K562 (cell line): ENCODE results near the gene TMEM116. TPM values are rescaled to one million over a fixed set of nuclear protein-coding genes. Genes with fewer than 3 reads are reported as not detected.

Source experiments
- ATAC-seq: fragments of 200-7000 bp; cut with Tn5 transposase; 3 replicates; pipeline ENCODE4 v1.9.1; 2020; ENCODE audit warnings: moderate library complexity
- BruUV-seq: library from RNA; stranded (reverse); fragments of 400-500 nt; replicated peaks from 2 replicates; lab custom pipeline; 2021; lab: Mats Ljungman, UMichigan
- CTCF ChIA-PET: fragments of 300-600 bp; formaldehyde crosslinking; extraction: SDS; loops from one replicate; lab custom pipeline; 2021; ENCODE audit warnings: low intra/inter-chr PET ratio; lab: Yijun Ruan, JAX
- POLR2A ChIA-PET: fragments of 300-600, 350-650 bp; sonication (Branson Sonifier 250); formaldehyde crosslinking; extraction: SDS; loops from one replicate; lab custom pipeline; 2021; ENCODE audit warnings: antibody characterized with exemption, inconsistent platforms; lab: Yijun Ruan, JAX
- DNase-seq, 4 experiments: peaks; one replicate each; pipeline versions ENCODE4 v3.0.0 to v3.0.0-alpha.2; 2011 to 2018; ENCODE audit warnings: low spot score in 3 of 4, mixed read lengths in 3 of 4; ENCODE audit errors: extremely low read depth in 1 of 4
- FAIRE-seq: peaks from 2 replicates; lab custom pipeline; 2011; peaks lifted over from hg19 to GRCh38; lab: Jason Lieb, UNC
- H2AFZ ChIP-seq: 2 replicates; pipeline ENCODE4 v1.6.0; 2011; ENCODE audit warnings: low read depth, low read length, control low read depth, inconsistent platforms
- H3K27ac ChIP-seq: fragments of 200-600 bp; 3 replicates; pipeline ENCODE4 v1.8.0; 2011; ENCODE audit warnings: low read depth, mild to moderate bottlenecking, control low read depth, inconsistent platforms, low read length, moderate library complexity, mixed read lengths; ENCODE audit errors: extremely low read depth
- H3K27me3 ChIP-seq, 2 experiments: fragments of 300-600 bp in 1 of 2; 2 replicates in 1 of 2; 3 replicates in 1 of 2; pipeline versions ENCODE4 v1.6.0 to v1.8.0; 2011; ENCODE audit warnings: inconsistent platforms in 2 of 2, low read length in 2 of 2, mild to moderate bottlenecking in 1 of 2, mixed read lengths in 1 of 2, moderate library complexity in 1 of 2; ENCODE audit not compliant: control insufficient read depth in 2 of 2, insufficient read depth in 2 of 2
- H3K36me3 ChIP-seq: fragments of 300-600 bp; 3 replicates; pipeline ENCODE4 v1.8.0; 2011; ENCODE audit warnings: mild to moderate bottlenecking, low read length, inconsistent platforms; ENCODE audit not compliant: control insufficient read depth, insufficient read depth
- H3K4me1 ChIP-seq, 2 experiments: fragments of 200-600 bp in 1 of 2; replicated peaks in 1 of 2; 2 replicates in 1 of 2; 3 replicates in 1 of 2; pipeline versions ENCODE4 v1.5.1 to v1.8.0; 2011; ENCODE audit warnings: inconsistent platforms in 2 of 2, low read length in 2 of 2, mild to moderate bottlenecking in 1 of 2, mixed read lengths in 1 of 2, moderate library complexity in 1 of 2; ENCODE audit not compliant: control insufficient read depth in 2 of 2, insufficient read depth in 2 of 2
- H3K4me2 ChIP-seq: 2 replicates; pipeline ENCODE4 v1.6.1; 2011; ENCODE audit warnings: low read length, control low read depth, inconsistent platforms, mixed read lengths; ENCODE audit not compliant: insufficient read depth
- H3K4me3 ChIP-seq: fragments of 200-600 bp; sonication (generic), shearing (Covaris generic); 2 replicates; pipeline ENCODE4 v1.5.1; 2016; ENCODE audit warnings: control low read depth, inconsistent platforms
- H3K79me2 ChIP-seq: fragments of 200-600 bp; 3 replicates; pipeline ENCODE4 v1.8.0; 2011; ENCODE audit warnings: low read length, inconsistent platforms; ENCODE audit not compliant: control insufficient read depth, insufficient read depth
- H3K9ac ChIP-seq, 2 experiments: 2 replicates each; pipeline versions ENCODE4 v1.6.0 to v1.6.1; 2011; ENCODE audit warnings: low read depth in 2 of 2, low read length in 2 of 2, control low read depth in 1 of 2, inconsistent platforms in 1 of 2, mild to moderate bottlenecking in 1 of 2, mixed read lengths in 1 of 2; ENCODE audit not compliant: insufficient read depth in 1 of 2
- H3K9me1 ChIP-seq: one replicate; pipeline ENCODE4 v1.6.0; 2011; ENCODE audit warnings: inconsistent platforms, mild to moderate bottlenecking, low read length, moderate library complexity; ENCODE audit not compliant: control insufficient read depth, insufficient read depth
- H3K9me3 ChIP-seq: replicated peaks from 2 replicates; pipeline ENCODE4 v1.5.1; 2011; ENCODE audit warnings: low read depth, low read length, inconsistent platforms; ENCODE audit not compliant: control insufficient read depth, insufficient read depth
- H4K20me1 ChIP-seq: replicated peaks from 2 replicates; pipeline ENCODE4 v1.6.1; 2011; ENCODE audit warnings: low read length, inconsistent platforms, mixed read lengths; ENCODE audit not compliant: control insufficient read depth, insufficient read depth
- CSDE1 ChIP-seq, 2 experiments: fragments of 450-650 bp; IDR thresholded peaks; 2 replicates each; pipeline ENCODE4 v1.6.1; 2016; ENCODE audit warnings: mild to moderate bottlenecking in 1 of 2
- KHSRP ChIP-seq: fragments of 450-650 bp; IDR thresholded peaks from 2 replicates; pipeline ENCODE4 v1.6.1; 2017
- NCOA1 ChIP-seq: fragments of 450-650 bp; IDR thresholded peaks from 2 replicates; pipeline ENCODE4 v1.6.1; 2016; ENCODE audit warnings: low read depth
- TSC22D4 ChIP-seq: fragments of 450-650 bp; IDR thresholded peaks from 2 replicates; pipeline ENCODE4 v1.6.1; 2016; ENCODE audit warnings: missing genetic modification characterization, missing biosample characterization, control low read depth
- ZNF24 ChIP-seq: fragments of 450-650 bp; IDR thresholded peaks from 2 replicates; pipeline ENCODE4 v1.6.1; 2016
- WGBS: fragments of 100-300 bp; shearing (Covaris generic); methylation state at CpG from one replicate; pipeline ENCODE4 v1.1.6; 2016; ENCODE audit warnings: low coverage, mixed read lengths; ENCODE audit not compliant: insufficient coverage; ENCODE audit errors: missing lambda C conversion rate; 5-methylcytosine and 5-hydroxymethylcytosine counted together
- in situ Hi-C: fragments of 300-500 bp; cut with MboI; formaldehyde crosslinking; loops from 4 replicates; pipeline ENCODE4 v1.15.0; 2018; ENCODE audit warnings: inconsistent platforms, mixed read lengths
- intact Hi-C: fragments of 100-400 bp; cut with micrococcal nuclease; formaldehyde crosslinking; loops from 2 replicates; pipeline ENCODE4 v1.14.2; 2022
- polyA plus RNA-seq, 8 experiments: library from polyadenylated mRNA; depleted of rRNA in 4 of 8; stranded (reverse) in 5 of 8; unstranded in 3 of 8; fragments of >200 nt; fragmentation: Nextera tagmentation in 2 of 8; fragmentation: Illumina TruSeq in 1 of 8; extraction: Ambion mirVana in 2 of 8; extraction: Trizol in 1 of 8; gene quantifications; 2 replicates each; pipeline versions ENCODE4 v1.2.1 to v1.2.3, GENCODE V29; 2011 to 2014; ENCODE audit warnings: inconsistent platforms in 1 of 8, missing spikeins in 1 of 8
- total RNA-seq, 7 experiments: library from RNA; depleted of rRNA in 6 of 7; stranded (reverse); fragments of >200 nt in 6 of 7; fragmentation: Illumina TruSeq in 2 of 7; extraction: Trizol in 2 of 7; gene quantifications; 2 replicates each; pipeline versions ENCODE4 v1.2.1 to v1.2.3, GENCODE V29; 2011 to 2021; ENCODE audit warnings: low replicate concordance in 1 of 7
- TF ChIP-seq, protein P1 (sequence below): sonication (generic); formaldehyde crosslinking; IDR thresholded peaks from 2 replicates; pipeline ENCODE4 v1.8.0; 2022; ENCODE audit warnings: missing genetic modification reagents, mild to moderate bottlenecking, moderate library complexity, borderline replicate concordance
- TF ChIP-seq, protein P2 (sequence below): fragments of 200-800 bp; sonication (Bioruptor generic); IDR thresholded peaks from 2 replicates; pipeline ENCODE4 v1.6.1; 2017; ENCODE audit warnings: missing genetic modification characterization, missing compliant biosample characterization
- TF ChIP-seq, protein P3 (sequence below): fragments of 250-450 bp; sonication (Bioruptor Pico); IDR thresholded peaks from 2 replicates; pipeline ENCODE4 v1.4.0; 2020

The TMEM116 gene
- total and polyA plus RNA-seq, 9 of the 15 experiments (the other 6 are each of a cell fraction or from before 2014, with no cell fraction given): 5.2 to 78.6 (median 13.9) TPM

DNA sequence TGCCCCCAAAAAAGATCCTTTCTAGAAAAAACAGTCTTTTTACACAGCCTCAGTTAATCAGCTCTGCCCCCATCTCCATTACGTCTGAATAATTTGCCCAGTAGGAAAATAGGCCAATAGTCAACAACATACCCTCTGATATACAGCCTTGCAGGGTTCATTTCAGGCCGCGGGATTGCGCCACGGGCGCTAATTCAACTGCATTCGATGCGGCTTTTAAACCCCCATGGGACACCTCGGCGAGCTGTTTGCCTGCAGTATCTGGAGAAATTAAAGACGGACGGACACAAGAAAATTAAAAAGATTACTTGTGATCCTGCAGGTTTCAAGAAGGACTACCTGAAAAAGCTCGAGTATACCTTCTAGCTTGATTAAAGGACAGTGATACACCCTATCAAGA lies 36.4 kb upstream of the TMEM116 start:
- POLR2A ChIA-PET: interaction anchor here (0.5 to 1.7 kb wide), 6 partner anchors 10 to 1549 kb away, joined by 3 to 7 read pairs (median 4); no protein-coding TSS in a partner anchor
- TF ChIP-seq TSC22D4 (tag): no peak
- TF ChIP-seq, protein P1, sequence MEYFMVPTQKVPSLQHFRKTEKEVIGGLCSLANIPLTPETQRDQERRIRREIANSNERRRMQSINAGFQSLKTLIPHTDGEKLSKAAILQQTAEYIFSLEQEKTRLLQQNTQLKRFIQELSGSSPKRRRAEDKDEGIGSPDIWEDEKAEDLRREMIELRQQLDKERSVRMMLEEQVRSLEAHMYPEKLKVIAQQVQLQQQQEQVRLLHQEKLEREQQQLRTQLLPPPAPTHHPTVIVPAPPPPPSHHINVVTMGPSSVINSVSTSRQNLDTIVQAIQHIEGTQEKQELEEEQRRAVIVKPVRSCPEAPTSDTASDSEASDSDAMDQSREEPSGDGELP (CRISPR knock-in tag): no peak
- in situ Hi-C loops (no loop called here), intact Hi-C loops (no loop called here)
- H3K4me2 ChIP-seq: no peak overlapping the region
- H4K20me1 ChIP-seq: no peaks in the 10 kb centered on the region
- 96% methylated on average over 13 of the region's 13 CpGs for WGBS
- ATAC-seq (no peak), DNase-seq (no peak), FAIRE-seq (no peak)
- H3K27me3 ChIP-seq: no peaks in the 10 kb centered on the region
- H3K9me1 ChIP-seq: no peaks in the 10 kb centered on the region
- no peak overlapping the region for H2AFZ ChIP-seq
- no peak overlapping the region for H3K27ac ChIP-seq
- CTCF ChIA-PET: no interaction called here
- no TSS peak for BruUV-seq
- no peaks in the 10 kb centered on the region for H3K9me3 ChIP-seq
- no peak overlapping the region for H3K9ac ChIP-seq
- no peaks in the 10 kb centered on the region for H3K4me1 ChIP-seq
- no peak overlapping the region for H3K4me3 ChIP-seq
- peaks cover 8% of the 10 kb centered on the region; the same call in 1 of the 3 replicates for H3K79me2 ChIP-seq
- peaks cover 91% of the 10 kb centered on the region for H3K36me3 ChIP-seq

DNA sequence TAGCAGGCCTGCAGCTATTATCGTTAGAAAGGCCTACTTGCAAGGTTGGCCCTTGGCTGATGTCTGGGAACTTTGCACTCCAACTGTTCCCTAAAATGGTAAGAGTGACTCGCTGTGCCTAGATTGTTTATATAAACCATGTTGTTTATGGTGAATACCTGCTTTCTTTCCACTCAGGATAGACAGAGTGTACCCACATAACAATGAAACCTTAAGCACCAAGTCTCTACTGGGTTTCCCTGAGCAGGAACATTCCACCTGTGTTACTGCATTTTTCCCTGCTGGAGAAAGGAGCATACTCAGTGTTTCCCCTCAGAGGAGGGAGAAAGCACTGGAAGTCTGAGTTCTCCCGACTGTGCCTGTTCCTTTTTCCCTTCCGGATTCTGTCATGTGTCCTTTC lies 33.0 kb upstream of the TMEM116 start:
- in situ Hi-C loops (no loop called here), intact Hi-C loops (no loop called here)
- Histone ChIP-seq H3K9me3 (no peaks in the 10 kb centered on the region), H3K4me2 (no peak overlapping the region), H4K20me1 (no peaks in the 10 kb centered on the region), H3K79me2 (no peaks in the 10 kb centered on the region), H3K9ac (no peak overlapping the region), H3K36me3 (peaks cover 89% of the 10 kb centered on the region), H3K9me1 (no peaks in the 10 kb centered on the region), H3K4me1 (no peaks in the 10 kb centered on the region), H2AFZ (no peak overlapping the region), H3K4me3 (no peak overlapping the region), H3K27me3 (no peaks in the 10 kb centered on the region), H3K27ac (no peak overlapping the region)
- FAIRE-seq (no peak), ATAC-seq (no peak), DNase-seq (no peak)
- CTCF ChIA-PET: no interaction called here
- 91% methylated on average over 3 of the region's 4 CpGs for WGBS
- BruUV-seq: no TSS peak
- POLR2A ChIA-PET: no interaction called here
- TF ChIP-seq, protein P2, sequence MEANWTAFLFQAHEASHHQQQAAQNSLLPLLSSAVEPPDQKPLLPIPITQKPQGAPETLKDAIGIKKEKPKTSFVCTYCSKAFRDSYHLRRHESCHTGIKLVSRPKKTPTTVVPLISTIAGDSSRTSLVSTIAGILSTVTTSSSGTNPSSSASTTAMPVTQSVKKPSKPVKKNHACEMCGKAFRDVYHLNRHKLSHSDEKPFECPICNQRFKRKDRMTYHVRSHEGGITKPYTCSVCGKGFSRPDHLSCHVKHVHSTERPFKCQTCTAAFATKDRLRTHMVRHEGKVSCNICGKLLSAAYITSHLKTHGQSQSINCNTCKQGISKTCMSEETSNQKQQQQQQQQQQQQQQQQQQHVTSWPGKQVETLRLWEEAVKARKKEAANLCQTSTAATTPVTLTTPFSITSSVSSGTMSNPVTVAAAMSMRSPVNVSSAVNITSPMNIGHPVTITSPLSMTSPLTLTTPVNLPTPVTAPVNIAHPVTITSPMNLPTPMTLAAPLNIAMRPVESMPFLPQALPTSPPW (CRISPR knock-in tag): no peak
- TF ChIP-seq KHSRP (no peak), CSDE1 (IDR thresholded peaks at IDR 0.05) (no peak), ZNF24 (no peak), NCOA1 (no peak)
- TF ChIP-seq, protein P3, sequence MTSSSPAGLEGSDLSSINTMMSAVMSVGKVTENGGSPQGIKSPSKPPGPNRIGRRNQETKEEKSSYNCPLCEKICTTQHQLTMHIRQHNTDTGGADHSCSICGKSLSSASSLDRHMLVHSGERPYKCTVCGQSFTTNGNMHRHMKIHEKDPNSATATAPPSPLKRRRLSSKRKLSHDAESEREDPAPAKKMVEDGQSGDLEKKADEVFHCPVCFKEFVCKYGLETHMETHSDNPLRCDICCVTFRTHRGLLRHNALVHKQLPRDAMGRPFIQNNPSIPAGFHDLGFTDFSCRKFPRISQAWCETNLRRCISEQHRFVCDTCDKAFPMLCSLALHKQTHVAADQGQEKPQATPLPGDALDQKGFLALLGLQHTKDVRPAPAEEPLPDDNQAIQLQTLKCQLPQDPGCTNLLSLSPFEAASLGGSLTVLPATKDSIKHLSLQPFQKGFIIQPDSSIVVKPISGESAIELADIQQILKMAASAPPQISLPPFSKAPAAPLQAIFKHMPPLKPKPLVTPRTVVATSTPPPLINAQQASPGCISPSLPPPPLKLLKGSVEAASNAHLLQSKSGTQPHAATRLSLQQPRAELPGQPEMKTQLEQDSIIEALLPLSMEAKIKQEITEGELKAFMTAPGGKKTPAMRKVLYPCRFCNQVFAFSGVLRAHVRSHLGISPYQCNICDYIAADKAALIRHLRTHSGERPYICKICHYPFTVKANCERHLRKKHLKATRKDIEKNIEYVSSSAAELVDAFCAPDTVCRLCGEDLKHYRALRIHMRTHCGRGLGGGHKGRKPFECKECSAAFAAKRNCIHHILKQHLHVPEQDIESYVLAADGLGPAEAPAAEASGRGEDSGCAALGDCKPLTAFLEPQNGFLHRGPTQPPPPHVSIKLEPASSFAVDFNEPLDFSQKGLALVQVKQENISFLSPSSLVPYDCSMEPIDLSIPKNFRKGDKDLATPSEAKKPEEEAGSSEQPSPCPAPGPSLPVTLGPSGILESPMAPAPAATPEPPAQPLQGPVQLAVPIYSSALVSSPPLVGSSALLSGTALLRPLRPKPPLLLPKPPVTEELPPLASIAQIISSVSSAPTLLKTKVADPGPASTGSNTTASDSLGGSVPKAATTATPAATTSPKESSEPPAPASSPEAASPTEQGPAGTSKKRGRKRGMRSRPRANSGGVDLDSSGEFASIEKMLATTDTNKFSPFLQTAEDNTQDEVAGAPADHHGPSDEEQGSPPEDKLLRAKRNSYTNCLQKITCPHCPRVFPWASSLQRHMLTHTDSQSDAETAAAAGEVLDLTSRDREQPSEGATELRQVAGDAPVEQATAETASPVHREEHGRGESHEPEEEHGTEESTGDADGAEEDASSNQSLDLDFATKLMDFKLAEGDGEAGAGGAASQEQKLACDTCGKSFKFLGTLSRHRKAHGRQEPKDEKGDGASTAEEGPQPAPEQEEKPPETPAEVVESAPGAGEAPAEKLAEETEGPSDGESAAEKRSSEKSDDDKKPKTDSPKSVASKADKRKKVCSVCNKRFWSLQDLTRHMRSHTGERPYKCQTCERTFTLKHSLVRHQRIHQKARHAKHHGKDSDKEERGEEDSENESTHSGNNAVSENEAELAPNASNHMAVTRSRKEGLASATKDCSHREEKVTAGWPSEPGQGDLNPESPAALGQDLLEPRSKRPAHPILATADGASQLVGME (CRISPR knock-in tag): no peak
